Measurements from ENCODE around the gene PRR19. TPM values are rescaled to one million over a fixed set of nuclear protein-coding genes. Genes with fewer than 3 reads are reported as not detected.

PRR19 gene
- total and polyA plus RNA-seq, 2 donors (not counting 1 experiment from before 2014, with no cell fraction given): 0.39 to 0.54 TPM

DNA sequence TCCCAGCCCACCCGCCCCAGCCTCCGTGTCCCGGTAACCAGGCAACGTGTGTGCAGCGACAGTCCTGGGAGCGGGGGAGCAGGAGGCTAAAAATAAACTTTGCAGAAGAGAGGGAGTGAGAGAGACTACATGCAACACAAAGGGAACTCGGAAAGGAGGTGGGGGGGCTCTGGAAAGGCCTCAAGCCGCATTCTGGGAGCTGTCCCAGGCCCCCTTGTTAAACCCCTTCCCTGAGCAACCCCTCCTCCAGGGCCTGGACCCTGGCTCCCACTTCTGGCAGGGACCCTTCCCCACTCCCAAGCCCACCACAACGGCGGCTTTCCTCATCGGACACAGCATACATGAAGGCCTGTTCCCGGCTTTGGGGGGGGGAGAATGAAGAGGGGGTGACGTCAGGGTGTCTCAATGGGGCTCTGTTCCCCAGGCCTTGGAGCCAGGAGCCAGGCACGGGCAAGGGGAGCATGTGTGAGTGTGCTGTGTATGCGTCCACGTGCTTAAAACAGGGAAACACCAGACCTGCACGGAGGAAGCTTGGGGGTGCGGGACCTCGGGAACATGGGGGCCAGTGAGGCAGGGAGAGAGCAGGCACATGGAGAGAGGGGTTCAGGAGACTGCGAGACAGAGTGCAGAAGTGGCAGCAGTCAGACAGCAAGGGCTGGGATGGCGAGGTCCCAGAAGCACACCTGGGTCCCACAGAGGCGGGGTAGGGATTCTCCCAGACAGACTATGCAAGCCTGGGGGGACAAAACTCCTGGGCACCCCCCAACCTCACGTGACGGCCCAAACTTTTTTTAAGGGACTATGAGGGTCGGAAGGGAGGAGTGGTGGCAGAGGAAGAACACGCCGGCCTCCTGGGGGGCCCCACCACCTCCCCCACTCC is 49.3 kb upstream of the PRR19 start:
- Mint-ChIP-seq H3K9me3 (ENCODE audit: insufficient read depth) (no peaks in the 10 kb centered on the region), H3K27me3 (no peaks in the 10 kb centered on the region), H3K4me1 (peaks cover 26% of the 10 kb centered on the region), H3K27ac (peak overlapping the region; percentile 89), H3K4me3 (peak overlapping the region; percentile 87)
- H3K4me2 ChIP-seq (replicated peaks; ENCODE audit: low read depth, low read length, poor library complexity, severe bottlenecking): peak overlapping the region; percentile 93
- no peak for ATAC-seq (ENCODE audit: low read depth)
- peaks cover 23 to 41% of the 10 kb centered on the region in 2 donors for H3K4me1 ChIP-seq (ENCODE audit: control insufficient read depth in 2 of 2, insufficient read depth in 2 of 2, low read length in 2 of 2)
- H2AFZ ChIP-seq (ENCODE audit: insufficient read depth, low read depth, low read length, poor library complexity, severe bottlenecking): no peak overlapping the region
- ChIA-PET POLR2A (interaction anchor here (0.6 to 1.9 kb wide), 5 partner anchors 10 to 128 kb away, joined by 3 to 9 read pairs (median 4); partner anchors contain the start of gene GSK3A), CTCF (interaction anchor here (1.0 to 2.3 kb wide), 2 partner anchors 27 kb away, joined by 3 to 14 read pairs; no protein-coding TSS in a partner anchor)
- DNase-seq: peak; percentile 46
- peaks cover 26% of the 10 kb centered on the region for H4K20me1 ChIP-seq (ENCODE audit: control insufficient read depth, insufficient read depth, low read length, poor library complexity, severe bottlenecking)
- peaks cover 2 to 15% of the 10 kb centered on the region in 2 experiments for H3K36me3 ChIP-seq (replicated peaks in 1 of 2; ENCODE audit: control extremely low read depth in 1 of 2, control insufficient read depth in 1 of 2, extremely low read depth in 1 of 2, insufficient read depth in 2 of 2, low read length in 1 of 2)
- peaks cover 0 to 4% (median 0%) of the 10 kb centered on the region in 4 experiments for H3K27me3 ChIP-seq (replicated peaks in 1 of 4; ENCODE audit: control extremely low read depth in 1 of 4, control insufficient read depth in 3 of 4, insufficient read depth in 4 of 4, low read length in 3 of 4)
- H3K27ac ChIP-seq (ENCODE audit: low read length in 2 of 2): peak overlapping the region; percentile 5 to 72
- intact Hi-C loops (cut with micrococcal nuclease): no loop called here
- H3K9ac ChIP-seq (ENCODE audit: low read length): peak overlapping the region; percentile 95
- TF ChIP-seq, protein P1, sequence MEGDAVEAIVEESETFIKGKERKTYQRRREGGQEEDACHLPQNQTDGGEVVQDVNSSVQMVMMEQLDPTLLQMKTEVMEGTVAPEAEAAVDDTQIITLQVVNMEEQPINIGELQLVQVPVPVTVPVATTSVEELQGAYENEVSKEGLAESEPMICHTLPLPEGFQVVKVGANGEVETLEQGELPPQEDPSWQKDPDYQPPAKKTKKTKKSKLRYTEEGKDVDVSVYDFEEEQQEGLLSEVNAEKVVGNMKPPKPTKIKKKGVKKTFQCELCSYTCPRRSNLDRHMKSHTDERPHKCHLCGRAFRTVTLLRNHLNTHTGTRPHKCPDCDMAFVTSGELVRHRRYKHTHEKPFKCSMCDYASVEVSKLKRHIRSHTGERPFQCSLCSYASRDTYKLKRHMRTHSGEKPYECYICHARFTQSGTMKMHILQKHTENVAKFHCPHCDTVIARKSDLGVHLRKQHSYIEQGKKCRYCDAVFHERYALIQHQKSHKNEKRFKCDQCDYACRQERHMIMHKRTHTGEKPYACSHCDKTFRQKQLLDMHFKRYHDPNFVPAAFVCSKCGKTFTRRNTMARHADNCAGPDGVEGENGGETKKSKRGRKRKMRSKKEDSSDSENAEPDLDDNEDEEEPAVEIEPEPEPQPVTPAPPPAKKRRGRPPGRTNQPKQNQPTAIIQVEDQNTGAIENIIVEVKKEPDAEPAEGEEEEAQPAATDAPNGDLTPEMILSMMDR (IDR thresholded peaks at IDR 0.05): no peak
- no peak for TF ChIP-seq EZH2 (IDR thresholded peaks at IDR 0.05; ENCODE audit: borderline replicate concordance, insufficient read depth, low read depth, low read length, poor library complexity, severe bottlenecking)
- peaks cover 30% of the 10 kb centered on the region for H3K79me2 ChIP-seq (ENCODE audit: control insufficient read depth, insufficient read depth, low read length)
- H3K4me3 ChIP-seq (ENCODE audit: control extremely low read depth in 1 of 5, extremely low read depth in 1 of 5, insufficient read depth in 1 of 5, low read depth in 2 of 5, low read length in 4 of 5): peak overlapping the region; percentile 14 to 99 (median 69)
- WGBS (ENCODE audit: insufficient coverage): 17% methylated on average over 15 of the region's 27 CpGs
- no peaks in the 10 kb centered on the region for H3K9me3 ChIP-seq (ENCODE audit: control extremely low read depth in 1 of 3, control insufficient read depth in 2 of 3, insufficient read depth in 1 of 3, low read length in 2 of 3)

Data from B cell (primary cell).